HG03139 (cell line): ENCODE data around the gene DOC2B.
"Not testable (repeated sequence)": the region's sequence is repeated elsewhere in the genome, so short reads cannot be mapped to it uniquely, and the experiment has no call there.

Experiments
- ATAC-seq: cut with Tn5 transposase; IDR thresholded peaks from one replicate; pipeline ENCODE4 v1.9.1; 2021; ENCODE audit not compliant: unreplicated experiment

The DOC2B gene

GRCh38 chr17:181245-182049, at the start of gene DOC2B:
Gene DOC2B (minus strand): TSS chr17:181650. CDS start chr17:181479, 171 bp downstream.
- ATAC-seq = no peak

GRCh38 chr17:230395-230770, 48.9 kb upstream of the DOC2B start:
- ATAC-seq = no peak

- ATAC-seq = no peak
These were observed 48.4 kb upstream of the DOC2B start for GRCh38 chr17:229709-230394.

GRCh38 chr17:228951-229708, 47.7 kb upstream of the DOC2B start:
- ATAC-seq = no peak

- ATAC-seq = no peak
These were observed 46.6 kb upstream of the DOC2B start for GRCh38 chr17:227946-228615.

GRCh38 chr17:227078-227945, 45.9 kb upstream of the DOC2B start:
- no peak for ATAC-seq

- ATAC-seq = no peak
These were observed 44.9 kb upstream of the DOC2B start for GRCh38 chr17:226108-227077.

GRCh38 chr17:225551-225950, 44.1 kb upstream of the DOC2B start:
- no peak for ATAC-seq

- ATAC-seq = not testable (repeated sequence)
These were observed 43.1 kb upstream of the DOC2B start for GRCh38 chr17:224576-224975.

GRCh38 chr17:223723-224471, 42.4 kb upstream of the DOC2B start:
- no peak for ATAC-seq

GRCh38 chr17:222172-222571, 40.7 kb upstream of the DOC2B start:
- no peak for ATAC-seq

- ATAC-seq = no peak
These were observed 38.2 kb upstream of the DOC2B start for GRCh38 chr17:219696-220095.

- ATAC-seq = no peak
These were observed 37.1 kb upstream of the DOC2B start for GRCh38 chr17:218432-219110.

GRCh38 chr17:216625-217024, 35.2 kb upstream of the DOC2B start:
- no peak for ATAC-seq

GRCh38 chr17:215563-216478, 34.4 kb upstream of the DOC2B start:
- ATAC-seq = not testable (repeated sequence)

GRCh38 chr17:214881-215331, 33.5 kb upstream of the DOC2B start:
- ATAC-seq = no peak
